Fibroblast of mammary gland (primary cell): Measurements from ENCODE around the gene AGER.
"Not testable (repeated sequence)": the region's sequence is repeated elsewhere in the genome, so short reads cannot be mapped to it uniquely, and the experiment has no call there.

Experiments used
- DNase-seq: peaks from one replicate; pipeline ENCODE4 v3.0.0-alpha.2; 2010; ENCODE audit warnings: low read depth
- H3K4me3 ChIP-seq: 2 replicates; pipeline ENCODE4 v1.5.1; 2011; ENCODE audit warnings: low read depth, mild to moderate bottlenecking, low read length, moderate library complexity; ENCODE audit not compliant: control insufficient read depth
- CTCF ChIP-seq: conservative IDR thresholded peaks from 2 replicates; pipeline ENCODE4 v1.5.1; 2011; ENCODE audit warnings: low read depth, low read length, inconsistent platforms; ENCODE audit not compliant: control insufficient read depth, insufficient read depth

The AGER gene

DNA sequence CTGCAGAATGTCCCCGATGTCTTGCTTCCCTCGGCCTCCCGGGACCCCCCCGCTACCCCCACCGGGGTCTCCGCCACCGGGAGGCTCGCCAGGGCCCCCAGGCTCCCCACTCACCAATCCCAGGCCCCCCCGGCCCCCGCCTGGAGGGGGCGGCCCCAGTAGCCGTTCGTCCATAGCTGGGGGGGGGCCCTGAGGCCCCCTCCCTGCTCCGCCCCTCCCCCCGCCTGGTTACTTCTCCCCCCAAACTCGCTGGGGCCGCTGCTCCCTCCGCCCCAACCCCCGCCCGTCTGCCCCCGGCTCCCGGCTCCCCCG lies 5.6 kb upstream of the AGER start:
- DNase-seq, result no peak
- TF ChIP-seq CTCF, result no peak
- peak overlapping the region; percentile 70 for H3K4me3 ChIP-seq

GRCh38 chr6:32189069-32189741 lies 5.2 kb upstream of the AGER start:
- H3K4me3 ChIP-seq, result peak overlapping the region; percentile 70
- TF ChIP-seq CTCF, result no peak
- DNase-seq, result no peak

GRCh38 chr6:32188381-32189068 lies 4.5 kb upstream of the AGER start:
- TF ChIP-seq CTCF, result no peak
- no peak for DNase-seq
- peak overlapping the region; percentile 70 for H3K4me3 ChIP-seq

DNA sequence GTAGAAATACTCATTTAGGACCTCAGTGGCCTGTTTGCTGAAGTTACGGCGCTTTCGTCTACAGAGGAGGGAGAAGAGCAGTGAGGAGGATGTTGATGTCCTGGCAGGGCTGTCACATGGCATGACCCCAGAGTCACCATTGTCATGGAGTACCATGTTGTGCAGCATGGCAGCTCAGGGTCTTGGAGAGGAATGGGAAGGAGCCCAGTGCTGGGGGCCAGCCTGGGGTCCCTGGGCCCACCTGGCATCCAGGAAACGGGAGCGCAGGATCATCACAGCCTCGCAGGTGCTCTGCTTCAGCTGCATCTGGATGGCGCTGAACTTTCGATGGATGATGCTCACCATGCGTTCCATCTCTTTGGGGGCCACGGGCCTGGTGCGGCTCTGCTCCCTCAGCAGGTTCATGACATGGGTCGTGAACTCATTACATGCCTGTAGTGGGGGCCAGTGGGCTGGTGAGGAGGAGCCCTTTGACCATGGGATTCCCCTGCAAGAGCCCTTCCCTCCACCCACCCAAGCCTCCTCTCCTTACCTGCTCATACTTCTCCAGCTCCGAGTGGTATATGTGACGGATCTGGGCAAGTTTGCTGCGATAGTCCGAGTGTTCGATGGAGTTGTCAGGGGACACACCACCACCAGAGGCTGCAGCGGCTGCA lies 3.8 kb upstream of the AGER start:
- H3K4me3 ChIP-seq, result peak overlapping the region; percentile 13
- DNase-seq, result not testable (repeated sequence)

GRCh38 chr6:32187009-32187709 lies 3.1 kb upstream of the AGER start:
- H3K4me3 ChIP-seq, result no peak overlapping the region
- TF ChIP-seq CTCF, result no peak
- DNase-seq, result no peak

GRCh38 chr6:32186151-32186840 lies 2.2 kb upstream of the AGER start:
- not testable (repeated sequence) for H3K4me3 ChIP-seq

DNA sequence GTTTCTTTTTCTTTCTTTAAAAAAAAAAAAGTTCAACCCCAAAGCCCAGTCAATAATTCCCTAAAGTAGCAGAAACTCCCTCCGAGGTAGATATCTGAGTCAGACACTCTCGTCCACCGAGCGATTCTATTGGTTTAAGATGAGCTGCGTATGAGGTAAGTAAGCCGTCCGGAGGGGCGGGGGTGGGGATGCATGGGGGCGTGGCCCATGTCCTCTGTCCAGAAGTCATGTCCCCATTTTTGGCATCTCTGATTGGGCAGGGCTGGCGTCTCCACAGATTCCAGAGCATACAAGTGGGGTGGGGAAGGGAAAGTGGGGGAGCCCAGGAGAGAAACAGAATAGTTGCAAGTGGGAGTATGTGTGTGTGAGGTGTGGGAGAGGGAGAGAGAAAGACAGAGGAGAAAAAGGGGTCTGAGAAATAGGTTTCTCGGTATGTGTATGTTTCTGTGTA lies 1.7 kb upstream of the AGER start:
- H3K4me3 ChIP-seq, result not testable (repeated sequence)
- DNase-seq, result peak; percentile 92

More at GRCh38 chr6:32186151-32186840, 2.2 kb upstream of the AGER start:
- not testable (repeated sequence) for DNase-seq

- no peak overlapping the region for H3K4me3 ChIP-seq
- no peak for TF ChIP-seq CTCF
- DNase-seq, result no peak
These were observed 470 bp downstream of the AGER start for GRCh38 chr6:32183483-32184083.
